H1 (cell line): ENCODE data around the gene FHIT. TPM values are rescaled to one million over a fixed set of nuclear protein-coding genes. Genes with fewer than 3 reads are reported as not detected.

Source experiments
- CTCF ChIA-PET: fragments of 300-600 bp; sonication (Branson Sonifier 250); formaldehyde crosslinking; loops from one replicate; lab custom pipeline; 2021; ENCODE audit not compliant: partially characterized antibody; lab: Charles Lee
- POLR2A ChIA-PET: fragments of 300-600 bp; sonication (Branson Sonifier 250); formaldehyde crosslinking; loops from one replicate; lab custom pipeline; 2021; ENCODE audit warnings: inconsistent platforms; ENCODE audit not compliant: partially characterized antibody; lab: Charles Lee
- DNase-seq, 2 experiments: peaks; one replicate each; pipeline versions ENCODE4 v3.0.0 to v3.0.0-alpha.2; 2010 to 2022; ENCODE audit warnings: low spot score in 2 of 2, low read depth in 1 of 2, mixed read lengths in 1 of 2
- FAIRE-seq: peaks from 2 replicates; lab custom pipeline; 2011; peaks lifted over from hg19 to GRCh38; lab: Jason Lieb, UNC
- H2AFZ ChIP-seq: 2 replicates; pipeline ENCODE4 v1.8.1; 2012; ENCODE audit warnings: low read length, inconsistent platforms
- H2AK5ac ChIP-seq: 2 replicates; pipeline ENCODE4 v1.6.1; 2013; ENCODE audit warnings: low read depth, low read length
- H2BK120ac ChIP-seq: replicated peaks from 2 replicates; pipeline ENCODE3; 2013; ENCODE audit warnings: low read depth, low read length, inconsistent platforms
- H2BK12ac ChIP-seq: 2 replicates; pipeline ENCODE4 v1.6.1; 2013; ENCODE audit warnings: low read depth, low read length
- H2BK15ac ChIP-seq: 2 replicates; pipeline ENCODE4 v1.6.1; 2013; ENCODE audit warnings: low read length
- H2BK20ac ChIP-seq: 2 replicates; pipeline ENCODE4 v1.6.1; 2013; ENCODE audit warnings: low read length
- H2BK5ac ChIP-seq: 2 replicates; pipeline ENCODE4 v1.6.1; 2013; ENCODE audit warnings: low read depth, low read length
- H3K14ac ChIP-seq: 2 replicates; pipeline ENCODE4 v1.6.1; 2013; ENCODE audit warnings: inconsistent platforms; ENCODE audit not compliant: insufficient read length
- H3K18ac ChIP-seq: 2 replicates; pipeline ENCODE4 v1.6.1; 2013; ENCODE audit warnings: low read length; ENCODE audit errors: extremely low read depth
- H3K23ac ChIP-seq: 2 replicates; pipeline ENCODE4 v1.6.1; 2013; ENCODE audit warnings: inconsistent platforms; ENCODE audit not compliant: insufficient read length
- H3K23me2 ChIP-seq: 2 replicates; pipeline ENCODE4 v1.6.1; 2013; ENCODE audit warnings: low read depth, low read length
- H3K27ac ChIP-seq: 2 replicates; pipeline ENCODE4 v1.6.1; 2011; ENCODE audit warnings: low read depth, low read length, inconsistent platforms
- H3K27me3 ChIP-seq, 4 experiments: replicated peaks in 1 of 4; 1 replicate in 1 of 4; 2 replicates in 3 of 4; pipeline versions ENCODE4 v1.6.1 to v1.8.1; 2011 to 2013; ENCODE audit warnings: low read length in 3 of 4, mild to moderate bottlenecking in 3 of 4, inconsistent platforms in 2 of 4, mixed read lengths in 2 of 4, moderate library complexity in 1 of 4; ENCODE audit not compliant: control insufficient read depth in 3 of 4, insufficient read depth in 3 of 4; ENCODE audit errors: extremely low read depth in 1 of 4
- H3K36me3 ChIP-seq, 4 experiments: 2 replicates each; pipeline versions ENCODE4 v1.6.1 to v1.8.1; 2011 to 2013; ENCODE audit warnings: mild to moderate bottlenecking in 4 of 4, low read length in 3 of 4, moderate library complexity in 2 of 4, control low read depth in 1 of 4, inconsistent platforms in 1 of 4; ENCODE audit not compliant: insufficient read depth in 4 of 4, control insufficient read depth in 2 of 4
- H3K4ac ChIP-seq: replicated peaks from 2 replicates; pipeline ENCODE3; 2013; ENCODE audit warnings: low read length, low read depth, mixed read lengths, inconsistent platforms; ENCODE audit not compliant: insufficient read length
- H3K4me1 ChIP-seq, 4 experiments: replicated peaks in 1 of 4; 1 replicate in 1 of 4; 2 replicates in 3 of 4; pipeline versions ENCODE4 v1.6.1 to v1.8.1; 2011 to 2013; ENCODE audit warnings: low read length in 3 of 4, inconsistent platforms in 2 of 4, mixed read lengths in 1 of 4; ENCODE audit not compliant: insufficient read depth in 4 of 4, control insufficient read depth in 3 of 4
- H3K4me2 ChIP-seq, 2 experiments: 2 replicates each; pipeline versions ENCODE4 v1.6.1 to v1.8.1; 2011 to 2013; ENCODE audit warnings: low read depth in 2 of 2, low read length in 2 of 2, control low read depth in 1 of 2, inconsistent platforms in 1 of 2, mild to moderate bottlenecking in 1 of 2; ENCODE audit not compliant: insufficient read depth in 1 of 2
- H3K4me3 ChIP-seq, 4 experiments: fragments of 200-600, 300-600 bp in 1 of 4; sonication (generic), shearing (Covaris generic), sonication (Bioruptor Twin) in 1 of 4; 2 replicates each; pipeline versions ENCODE4 v1.5.1 to v1.8.1; 2011 to 2016; ENCODE audit warnings: low read length in 4 of 4, low read depth in 3 of 4, control low read depth in 2 of 4, inconsistent platforms in 2 of 4, mild to moderate bottlenecking in 2 of 4, mixed read lengths in 1 of 4, moderate library complexity in 1 of 4; ENCODE audit not compliant: insufficient read depth in 2 of 4; ENCODE audit errors: extremely low read depth in 1 of 4
- H3K56ac ChIP-seq: replicated peaks from 2 replicates; pipeline ENCODE3; 2013; ENCODE audit warnings: low read depth, mild to moderate bottlenecking, mixed read lengths, low read length, inconsistent platforms; ENCODE audit not compliant: insufficient read length
- H3K79me1 ChIP-seq: 2 replicates; pipeline ENCODE4 v1.6.1; 2013; ENCODE audit warnings: low read depth, low read length, control low read depth
- H3K79me2 ChIP-seq, 2 experiments: 2 replicates each; pipeline versions ENCODE4 v1.6.1 to v1.8.1; 2012 to 2013; ENCODE audit warnings: low read length in 2 of 2, mild to moderate bottlenecking in 2 of 2, inconsistent platforms in 1 of 2; ENCODE audit not compliant: insufficient read depth in 2 of 2, control insufficient read depth in 1 of 2
- H3K9ac ChIP-seq, 4 experiments: replicated peaks in 1 of 4; 1 replicate in 1 of 4; 2 replicates in 3 of 4; pipeline versions ENCODE4 v1.6.1 to v1.8.1; 2011 to 2013; ENCODE audit warnings: low read depth in 3 of 4, low read length in 3 of 4, control low read depth in 2 of 4, mild to moderate bottlenecking in 2 of 4, moderate library complexity in 2 of 4, inconsistent platforms in 1 of 4; ENCODE audit errors: extremely low read depth in 1 of 4
- H3K9me3 ChIP-seq, 2 experiments: 2 replicates each; pipeline versions ENCODE4 v1.6.1 to v1.8.1; 2012 to 2013; ENCODE audit warnings: mild to moderate bottlenecking in 2 of 2, moderate library complexity in 2 of 2, control low read depth in 1 of 2, inconsistent platforms in 1 of 2, low read depth in 1 of 2, low read length in 1 of 2, mixed read lengths in 1 of 2; ENCODE audit not compliant: insufficient read depth in 2 of 2
- H4K20me1 ChIP-seq, 2 experiments: replicated peaks in 1 of 2; 2 replicates each; pipeline versions ENCODE3 to v1.8.1; 2011 to 2013; ENCODE audit warnings: inconsistent platforms in 2 of 2, low read length in 2 of 2, mild to moderate bottlenecking in 1 of 2; ENCODE audit not compliant: insufficient read depth in 2 of 2, control insufficient read depth in 1 of 2
- H4K5ac ChIP-seq: 2 replicates; pipeline ENCODE4 v1.6.1; 2013; ENCODE audit warnings: low read length, low read depth, mixed read lengths, inconsistent platforms; ENCODE audit not compliant: insufficient read length
- H4K8ac ChIP-seq: 2 replicates; pipeline ENCODE4 v1.8.0; 2013; ENCODE audit warnings: mild to moderate bottlenecking, moderate library complexity, low read length, inconsistent platforms; ENCODE audit not compliant: insufficient read depth; ENCODE audit errors: extremely low read depth
- H4K91ac ChIP-seq: replicated peaks from 2 replicates; pipeline ENCODE3; 2013; ENCODE audit warnings: low read length, mixed read lengths, inconsistent platforms; ENCODE audit not compliant: insufficient read length
- KDM5A ChIP-seq: fragments of 200-600 bp; IDR thresholded peaks from 2 replicates; pipeline ENCODE4 v1.7.1; 2012; ENCODE audit warnings: mild to moderate bottlenecking, low read length, inconsistent platforms, mixed read lengths
- RNF2 ChIP-seq: fragments of 200-900, 300-1000 bp; sonication (generic); IDR thresholded peaks from 2 replicates; pipeline ENCODE4 v1.7.1; 2016; ENCODE audit warnings: borderline replicate concordance, low read depth, mild to moderate bottlenecking, antibody characterized with exemption, low read length; ENCODE audit not compliant: poor library complexity, severe bottlenecking; ENCODE audit errors: missing control alignments
- TEAD4 ChIP-seq: IDR thresholded peaks from 2 replicates; pipeline ENCODE4 v1.6.1; 2012; ENCODE audit warnings: low read depth, low read length, inconsistent platforms, mixed read lengths
- WGBS, 2 experiments: shearing (Covaris generic) in 1 of 2; methylation state at CpG; one replicate each; pipeline versions ENCODE4 v1.1.6 to v1.1.7; 2013 to 2015; ENCODE audit warnings: low lambda C conversion rate in 2 of 2, mixed read lengths in 2 of 2, inconsistent platforms in 1 of 2, low coverage in 1 of 2, missing lambda C conversion rate in 1 of 2; ENCODE audit not compliant: insufficient replicate concordance in 2 of 2, insufficient coverage in 1 of 2, insufficient read length in 1 of 2; ENCODE audit errors: extremely low coverage in 1 of 2, missing lambda C conversion rate in 1 of 2; 5-methylcytosine and 5-hydroxymethylcytosine counted together
- polyA plus RNA-seq, 7 experiments: library from polyadenylated mRNA; depleted of rRNA in 3 of 7; stranded (reverse) in 5 of 7; unstranded in 2 of 7; fragments of >200 nt in 5 of 7; fragments of 200-250 nt in 2 of 7; gene quantifications; 1 replicate in 5 of 7; 2 replicates in 1 of 7; 4 replicates in 1 of 7; pipeline versions ENCODE4 v1.2.1 to v1.2.3, GENCODE V29; 2011 to 2013; ENCODE audit warnings: missing spikeins in 2 of 7, mixed read lengths in 2 of 7
- total RNA-seq: library from RNA; stranded (reverse); fragmentation: NEBNext Ultra II Directional; extraction: Animal tissue kit (Norgen Biotek cat#: 25700); gene quantifications from 2 replicates; pipeline ENCODE4 v1.2.1, GENCODE V29; 2021

Gene FHIT
- total and polyA plus RNA-seq, 2 of the 8 experiments (the other 6 are each of a cell fraction or from before 2014, with no cell fraction given): 1.2 to 3.2 TPM

DNA sequence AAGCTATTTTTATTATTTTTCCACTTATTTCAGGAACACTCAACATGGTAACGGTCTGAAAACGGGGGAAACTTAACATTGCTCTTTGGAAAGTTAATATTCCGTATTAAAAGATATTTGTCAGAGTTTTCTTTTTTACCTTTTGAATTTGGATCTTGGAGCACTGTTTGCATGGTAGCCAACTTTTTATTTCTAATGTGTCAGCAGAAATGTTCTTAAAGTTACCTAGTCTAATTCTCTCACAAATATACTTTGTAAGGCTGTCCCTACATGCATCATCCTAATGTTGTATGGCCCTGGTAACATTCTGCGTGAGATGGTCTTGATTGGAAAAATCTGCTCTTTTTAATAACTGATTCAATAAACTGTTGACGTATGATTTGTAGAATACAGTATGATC lies 719.5 kb downstream of the FHIT start:
- Histone ChIP-seq H3K79me2 (no peaks in the 10 kb centered on the region), H2BK120ac (no peak overlapping the region), H3K36me3 (no peaks in the 10 kb centered on the region), H3K27me3 (no peaks in the 10 kb centered on the region), H3K56ac (no peak overlapping the region), H2BK12ac (no peak overlapping the region), H3K9ac (no peak overlapping the region), H2BK15ac (no peak overlapping the region), H3K4me3 (no peak overlapping the region), H4K20me1 (no peaks in the 10 kb centered on the region), H2BK5ac (no peak overlapping the region), H3K23ac (no peak overlapping the region), H3K23me2 (no peaks in the 10 kb centered on the region), H3K18ac (no peak overlapping the region), H3K4me2 (no peak overlapping the region), H3K14ac (no peak overlapping the region), H4K91ac (no peak overlapping the region), H2BK20ac (no peak overlapping the region), H4K8ac (no peak overlapping the region), H3K4me1 (no peaks in the 10 kb centered on the region; a peak in 1 of 7 replicates), H3K79me1 (no peaks in the 10 kb centered on the region), H3K9me3 (no peaks in the 10 kb centered on the region), H3K27ac (no peak overlapping the region), H3K4ac (no peak overlapping the region), H2AK5ac (no peak overlapping the region), H2AFZ (no peak overlapping the region), H4K5ac (no peak overlapping the region)
- FAIRE-seq (no peak), DNase-seq (no peak)
- CTCF ChIA-PET: no interaction called here
- POLR2A ChIA-PET: no interaction called here
- 90% methylated on average over 5 of the region's 5 CpGs; no CpG with 5 or more reads in 1 of the 2 experiments for WGBS, 2 experiments
- no peak for TF ChIP-seq KDM5A
- no peak for TF ChIP-seq TEAD4
- no peak for TF ChIP-seq RNF2
